ENCODE measurements around the gene EPB41L2.
A peak's percentile ranks its signal among the peaks of the same experiment; 100 is the strongest.

The EPB41L2 gene

DNA sequence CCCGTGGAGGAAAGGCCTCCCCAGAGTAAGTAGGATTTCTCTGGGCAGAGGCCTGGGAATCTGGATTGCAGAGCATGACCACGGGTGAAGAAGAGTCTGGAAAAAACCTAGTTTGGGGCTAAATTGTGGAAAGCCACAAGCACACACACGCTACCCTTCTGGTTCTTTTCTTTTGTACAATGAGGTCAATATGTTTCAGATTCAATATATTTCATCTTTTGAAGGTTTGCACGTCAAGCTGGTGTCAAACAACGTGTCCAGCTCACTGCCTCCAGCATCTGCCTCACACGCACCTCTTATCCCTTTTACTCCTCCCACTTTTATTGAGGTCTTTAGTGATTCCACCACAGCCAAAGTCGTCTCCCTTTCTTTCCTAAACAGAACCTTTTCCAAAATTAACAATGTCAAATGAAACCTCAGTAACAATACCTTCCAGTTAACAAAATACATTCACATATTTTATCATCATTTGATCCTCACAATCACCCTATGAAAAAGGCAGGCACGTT is 773 bp upstream of the EPB41L2 start:
- peak overlapping the region in 19 of 21 experiments; percentile 46 to 88 (median 81) for H3K27ac ChIP-seq
- peak overlapping the region; percentile 68 to 93 (median 84) for H3K4me3 ChIP-seq

DNA sequence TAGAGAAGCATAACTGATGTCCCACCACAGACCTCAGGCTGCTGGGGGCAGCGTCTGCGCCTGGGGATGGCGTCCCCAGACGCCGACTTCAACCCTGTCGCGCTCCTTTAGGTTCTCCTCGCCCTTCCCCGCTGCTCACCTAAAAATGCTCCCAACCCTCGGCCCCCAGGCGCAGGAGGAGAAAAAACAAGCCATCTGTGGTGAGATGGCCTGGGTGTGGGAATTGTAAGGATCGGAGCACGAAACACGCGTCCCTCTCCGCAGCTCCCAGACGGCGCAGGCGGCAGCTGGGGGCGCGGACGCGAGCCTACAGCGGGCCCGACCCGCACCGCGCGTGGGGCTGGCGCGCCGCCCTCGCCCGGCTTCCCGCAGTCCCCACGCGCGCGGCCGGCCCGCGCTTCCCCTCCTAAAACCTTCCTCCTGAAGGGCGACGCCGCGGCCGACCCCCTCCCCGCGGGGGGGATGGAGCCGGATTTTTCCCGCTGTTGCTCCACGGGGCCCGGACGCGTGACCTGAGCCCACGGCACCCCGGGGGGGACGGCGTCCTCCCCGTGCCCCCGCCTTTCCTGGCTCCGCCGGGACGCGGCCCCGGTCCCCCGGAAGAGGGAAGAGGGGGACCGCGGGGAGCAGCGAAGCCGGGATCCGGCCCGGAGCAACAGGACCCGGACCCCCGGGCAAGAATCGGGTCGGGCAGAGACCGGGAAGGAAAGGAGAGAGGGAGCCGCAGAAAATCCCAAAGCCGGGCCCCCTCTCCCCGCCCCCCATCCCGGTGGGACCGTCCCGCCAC is 611 bp downstream of the EPB41L2 start:
- peak overlapping the region; percentile 53 to 88 (median 80) for H3K27ac ChIP-seq
- H3K4me3 ChIP-seq = peak overlapping the region; percentile 68 to 93 (median 84)

DNA sequence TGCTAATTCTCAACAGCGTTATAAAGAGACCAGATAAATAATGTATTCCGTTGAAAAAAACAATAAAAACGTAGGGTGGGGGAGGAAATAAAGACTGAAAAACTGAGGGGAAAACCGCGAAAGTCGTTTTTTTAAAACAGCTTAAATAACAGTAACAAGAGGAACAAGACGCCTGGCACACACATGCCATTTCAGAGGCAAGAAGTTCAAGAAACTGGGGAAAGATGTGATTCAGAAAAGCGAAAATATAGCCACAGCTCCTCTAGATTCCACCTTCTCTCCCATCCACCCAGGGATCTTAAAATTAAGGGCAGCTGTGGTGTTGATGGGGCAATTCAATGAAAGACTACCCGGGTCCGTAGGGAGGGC is 1.3 kb downstream of the EPB41L2 start:
- peak overlapping the region in 17 of 21 experiments; percentile 12 to 88 (median 81) for H3K27ac ChIP-seq

DNA sequence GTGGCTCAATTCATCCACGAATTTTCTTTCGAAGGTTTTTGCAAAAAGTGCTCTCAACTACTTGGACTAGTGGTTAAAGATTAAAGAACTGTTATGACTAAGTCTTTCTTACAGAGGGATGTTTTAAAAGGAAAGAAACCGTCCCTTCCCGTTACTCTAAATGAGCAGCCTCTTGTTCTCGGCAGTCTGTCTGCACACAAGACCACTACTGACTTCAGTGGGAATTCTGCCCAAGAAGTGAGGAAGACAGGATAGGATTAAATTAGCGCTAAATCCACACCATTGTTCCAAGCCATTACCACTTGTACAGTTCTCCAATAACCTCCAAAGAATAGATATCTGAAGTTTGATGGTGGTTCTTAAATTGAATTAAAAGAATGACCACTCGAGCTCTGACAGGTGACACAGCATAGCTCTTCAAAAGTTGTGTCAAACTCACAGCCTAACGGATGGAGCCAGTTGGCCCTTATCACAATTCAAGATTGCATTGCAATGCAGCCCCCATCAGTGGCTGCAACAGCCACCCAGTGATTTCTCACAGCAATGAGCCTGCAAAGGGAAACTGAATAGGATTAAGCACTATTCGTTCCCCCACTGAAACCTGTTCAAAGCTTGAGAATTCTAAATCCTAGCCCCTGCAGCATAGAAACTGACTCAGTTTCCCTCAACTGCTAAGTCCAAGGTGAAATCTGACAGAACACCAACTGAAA is 1.8 kb downstream of the EPB41L2 start:
- Histone ChIP-seq H3K27ac (peak overlapping the region in 8 of 21 experiments; percentile 74 to 88 (median 85)), H3K4me3 (peak overlapping the region in 6 of 7 experiments; percentile 78 to 93 (median 84))

More for the DNA sequence above, 1.3 kb downstream of the EPB41L2 start:
- peak overlapping the region; percentile 68 to 93 (median 84) for H3K4me3 ChIP-seq

DNA sequence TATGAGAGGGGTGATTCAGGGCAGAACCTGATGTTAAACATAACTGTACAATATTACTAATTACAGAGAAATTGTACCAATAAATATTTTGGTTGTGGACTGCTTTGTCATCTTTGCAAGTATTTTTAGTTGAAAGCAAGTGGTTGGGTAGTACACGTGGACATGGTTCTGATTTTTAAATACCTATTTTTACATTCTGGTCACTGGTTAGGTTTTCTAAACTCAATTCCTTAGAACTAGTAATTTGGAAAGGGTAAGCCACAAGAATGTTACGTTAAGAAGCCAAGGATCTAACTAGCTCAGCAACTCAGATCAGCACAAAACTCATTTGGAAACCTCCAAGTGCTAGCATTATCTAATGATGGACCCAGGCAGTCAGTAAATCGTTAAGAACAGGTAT is 2.7 kb downstream of the EPB41L2 start:
- H3K27ac ChIP-seq = peak overlapping the region in 5 of 21 experiments; percentile 19 to 86 (median 46)
- no peak overlapping the region for H3K4me3 ChIP-seq

DNA sequence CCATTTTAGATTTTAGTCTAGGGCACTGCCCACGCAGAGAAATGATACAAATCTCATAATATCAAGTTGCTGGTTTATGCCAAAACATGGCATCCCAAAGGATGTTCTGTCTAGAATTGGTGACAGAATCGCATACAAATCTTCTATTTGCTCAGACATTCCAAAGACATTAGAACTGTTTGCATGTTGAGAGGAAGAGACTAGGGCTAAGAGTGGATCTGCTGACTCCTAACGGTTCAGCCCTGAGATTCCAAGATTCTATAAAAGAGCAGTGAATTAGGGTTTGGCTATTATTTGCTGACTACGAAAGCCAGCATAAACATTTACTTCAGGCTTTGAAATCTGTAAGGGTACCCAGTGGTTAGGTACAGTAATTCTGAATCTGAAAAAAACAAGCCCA is 3.6 kb downstream of the EPB41L2 start:
- Histone ChIP-seq H3K4me3 (no peak overlapping the region), H3K27ac (peak overlapping the region in 3 of 21 experiments; percentile 6 to 50 (median 28))

DNA sequence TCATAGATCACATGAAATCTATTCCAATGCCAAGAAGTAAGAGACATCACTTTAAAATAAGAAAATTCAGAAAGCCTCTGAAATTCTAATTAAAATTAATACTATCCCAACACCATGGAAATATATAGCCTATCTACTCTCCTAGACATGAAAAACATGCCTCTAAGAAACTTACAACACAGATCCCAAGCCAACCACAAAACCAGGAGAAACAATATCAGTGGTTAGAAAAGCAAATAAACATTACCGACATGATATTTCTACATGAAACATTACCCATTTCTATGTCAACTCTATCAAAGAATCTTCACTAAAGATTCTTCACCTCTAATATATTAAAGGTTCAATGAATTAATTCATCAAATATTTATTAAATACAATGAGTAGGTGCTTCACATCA is 4.8 kb downstream of the EPB41L2 start:
- no peak overlapping the region for H3K27ac ChIP-seq
- no peak overlapping the region for H3K4me3 ChIP-seq

DNA sequence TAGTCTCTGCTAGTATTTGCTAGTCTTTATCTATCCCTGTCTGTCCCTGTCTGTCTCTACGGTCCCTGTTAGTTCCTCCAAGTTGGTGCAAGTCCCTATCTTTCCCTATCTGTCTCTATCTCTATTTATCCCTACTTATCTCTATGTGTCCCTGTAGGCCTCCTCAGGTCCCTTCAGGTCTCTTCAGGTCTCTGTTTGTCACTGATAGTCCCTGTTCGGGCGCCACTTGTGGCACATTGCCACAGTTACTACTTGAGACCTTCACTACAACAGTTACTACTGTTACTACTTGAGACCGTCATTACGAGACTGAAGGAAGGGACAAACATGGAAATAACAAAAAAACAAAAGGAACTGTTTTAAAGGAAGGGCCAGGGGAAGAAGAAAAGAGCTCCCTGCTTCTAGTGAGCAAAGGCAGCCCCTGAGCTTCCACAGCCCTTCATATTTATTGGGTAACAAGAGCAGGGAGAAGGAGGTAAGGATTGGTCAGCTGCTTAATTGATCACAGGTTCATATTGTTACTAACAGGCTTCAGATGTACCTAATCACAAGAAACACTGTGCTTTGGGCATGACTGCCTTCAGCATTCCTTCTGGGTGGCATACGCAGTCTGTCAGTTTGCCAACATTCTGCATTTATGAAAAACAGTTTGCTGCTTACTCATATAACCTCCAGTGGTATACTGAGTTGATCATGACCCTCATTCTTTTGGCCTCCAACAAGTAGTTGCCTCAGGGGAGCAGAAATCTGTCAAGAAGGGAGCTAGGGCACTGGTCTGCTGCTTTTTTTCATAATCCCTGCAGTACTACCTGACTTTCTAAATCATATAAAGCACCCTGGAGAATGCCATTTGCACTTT is 8.4 kb downstream of the EPB41L2 start:
- Histone ChIP-seq H3K4me3 (no peak overlapping the region), H3K27ac (no peak overlapping the region)

DNA sequence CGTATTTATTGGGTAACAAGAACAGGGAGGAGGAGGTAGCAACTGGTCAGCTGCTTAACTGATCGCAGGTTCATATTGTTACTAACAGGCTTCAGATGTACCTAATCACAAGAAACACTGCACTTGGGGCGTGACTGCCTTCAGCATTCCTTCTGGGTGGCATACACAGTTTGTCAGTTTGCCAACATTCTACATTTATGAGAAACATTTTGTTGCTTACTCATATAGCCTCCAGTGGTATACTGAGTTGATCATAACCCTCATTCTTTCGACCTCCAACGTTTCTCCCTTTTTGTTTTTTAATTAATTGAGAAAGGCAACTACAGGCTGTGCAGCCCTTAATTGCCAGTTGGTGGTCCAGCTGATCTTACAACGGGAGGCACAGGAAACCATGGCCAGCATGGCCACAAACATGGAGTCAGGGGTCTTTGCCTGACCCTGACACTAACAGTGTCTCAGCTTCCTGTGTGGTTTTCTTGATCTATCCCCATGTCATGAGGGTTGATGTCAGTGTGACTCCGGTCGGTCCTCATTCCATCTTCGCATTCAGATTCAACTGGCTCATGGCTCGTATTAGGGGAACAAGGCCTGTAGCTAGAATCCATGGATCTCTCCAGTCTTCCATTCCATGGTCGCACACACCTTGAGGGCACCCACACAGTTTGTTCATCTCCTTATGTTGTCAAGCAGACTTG is 9.4 kb downstream of the EPB41L2 start:
- Histone ChIP-seq H3K27ac (no peak overlapping the region), H3K4me3 (no peak overlapping the region)

DNA sequence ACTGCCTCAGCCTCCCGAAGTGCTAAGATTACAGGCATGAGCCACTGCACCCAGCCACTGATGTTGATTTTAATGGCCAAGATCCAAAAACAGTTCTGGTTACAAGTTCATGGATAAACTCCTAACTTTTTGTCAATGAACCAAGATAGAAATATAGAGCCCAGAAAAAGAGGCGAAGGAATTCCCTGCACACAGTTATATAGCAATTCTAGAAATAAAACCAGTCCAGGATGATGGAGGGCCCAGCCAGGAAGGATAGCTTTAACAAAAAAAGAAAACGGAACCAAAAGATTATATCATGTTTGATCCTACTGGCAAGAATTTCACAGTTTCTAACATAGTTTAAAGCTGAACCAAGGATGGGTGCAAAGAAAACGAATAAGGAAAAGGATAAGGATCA is 10.9 kb downstream of the EPB41L2 start:
- Histone ChIP-seq H3K4me3 (no peak overlapping the region), H3K27ac (no peak overlapping the region)

DNA sequence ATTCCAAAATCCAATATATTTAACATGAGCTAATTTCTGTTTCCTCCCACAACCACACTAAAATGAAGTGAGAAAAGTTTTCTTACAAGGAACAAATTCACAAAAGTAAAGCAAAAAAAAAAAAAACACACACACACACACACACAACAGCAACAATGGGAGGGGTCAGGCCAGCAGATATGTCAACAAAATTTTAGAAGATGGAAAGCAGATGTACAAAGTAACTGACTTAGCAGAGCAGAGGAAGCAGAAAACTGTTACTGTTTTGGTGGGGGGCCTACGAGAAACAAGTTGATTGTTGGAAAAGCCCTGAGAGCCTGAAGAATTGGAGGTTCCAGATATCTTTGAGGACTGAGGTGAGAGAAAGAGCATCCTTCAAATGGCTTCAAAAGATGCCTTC is 11.7 kb downstream of the EPB41L2 start:
- Histone ChIP-seq H3K4me3 (no peak overlapping the region), H3K27ac (no peak overlapping the region)

DNA sequence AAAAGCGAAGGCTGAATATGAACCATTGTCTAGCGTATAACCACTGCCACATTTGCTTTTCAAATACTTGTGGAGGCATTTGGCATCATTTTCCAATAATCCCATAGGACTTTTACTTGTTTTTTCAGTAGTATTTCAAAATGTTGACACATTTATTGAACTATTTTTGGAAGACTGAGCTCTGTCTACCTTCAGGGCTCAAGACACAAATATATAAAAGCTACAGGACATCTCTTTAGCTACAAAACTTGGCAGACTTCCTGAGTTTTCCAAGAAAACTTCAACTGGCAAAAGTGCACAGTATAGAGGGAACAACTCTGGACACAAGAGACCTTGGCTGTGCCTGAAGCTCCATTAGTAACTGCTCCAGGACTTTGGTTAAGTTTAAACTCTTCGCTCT is 13.4 kb downstream of the EPB41L2 start:
- Histone ChIP-seq H3K27ac (no peak overlapping the region), H3K4me3 (no peak overlapping the region)

DNA sequence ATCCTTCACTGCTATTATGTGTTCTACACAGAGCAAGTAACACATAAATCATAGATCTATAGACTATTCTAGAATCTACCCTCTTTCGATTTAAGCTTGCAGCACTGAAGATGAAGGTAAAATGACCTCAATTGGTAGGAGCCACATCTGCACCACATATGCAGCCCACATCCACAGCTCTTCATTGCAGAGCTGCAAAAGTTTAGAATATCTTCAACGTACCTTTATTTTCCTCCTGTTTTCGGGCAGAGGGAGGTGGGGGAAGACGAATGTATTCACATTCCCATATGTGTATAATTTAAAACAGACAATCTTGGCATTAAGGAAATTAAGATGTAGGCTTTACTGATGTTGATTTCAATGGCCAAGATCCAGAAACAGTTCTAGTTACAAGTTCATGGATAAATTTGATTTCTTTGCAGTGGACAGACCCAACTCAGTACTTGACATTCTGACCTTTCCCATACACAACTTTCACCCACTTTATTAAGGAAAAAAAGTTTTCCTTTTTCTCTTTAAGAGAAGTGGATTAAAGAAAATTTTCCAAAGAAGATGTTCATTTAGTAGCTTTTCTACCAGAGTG is 14.0 kb downstream of the EPB41L2 start:
- Histone ChIP-seq H3K4me3 (no peak overlapping the region), H3K27ac (no peak overlapping the region)

DNA sequence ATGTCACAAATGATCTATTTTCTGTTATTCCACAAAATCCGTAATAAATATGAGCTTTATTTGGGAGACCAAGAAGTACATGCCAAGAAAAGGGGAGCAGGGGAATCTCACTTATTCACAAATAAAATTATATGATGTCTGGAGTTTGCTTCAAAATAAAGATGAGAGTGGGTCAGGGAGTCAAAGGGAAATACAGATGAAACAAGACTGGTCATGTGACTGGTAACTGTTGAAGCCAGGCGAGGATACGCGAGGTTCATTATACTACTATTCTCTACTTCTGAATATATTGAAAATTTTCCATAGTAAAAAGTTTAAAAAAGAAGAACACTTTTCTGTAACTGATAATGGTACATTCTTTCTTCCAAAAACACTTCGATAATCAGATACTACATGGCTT is 14.6 kb downstream of the EPB41L2 start:
- no peak overlapping the region for H3K4me3 ChIP-seq
- no peak overlapping the region for H3K27ac ChIP-seq

DNA sequence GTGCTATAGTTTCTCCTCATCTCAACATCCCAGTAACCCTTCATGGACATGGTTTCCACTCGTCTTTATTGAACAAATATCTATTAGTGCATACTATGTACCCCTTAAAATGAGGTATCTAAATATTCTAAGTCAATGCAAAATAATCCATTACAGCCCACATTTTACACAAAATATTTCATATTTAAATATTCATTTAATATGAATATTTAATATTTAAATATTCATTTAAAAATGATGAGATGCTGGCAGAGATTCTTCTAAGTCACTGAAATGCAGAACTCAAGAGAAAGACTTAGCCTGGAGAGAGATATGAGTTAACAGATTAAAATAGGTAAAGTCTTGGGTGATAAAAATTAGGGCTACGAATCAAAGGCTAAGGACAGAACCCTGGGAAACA is 17.9 kb downstream of the EPB41L2 start:
- Histone ChIP-seq H3K4me3 (no peak overlapping the region), H3K27ac (no peak overlapping the region)

DNA sequence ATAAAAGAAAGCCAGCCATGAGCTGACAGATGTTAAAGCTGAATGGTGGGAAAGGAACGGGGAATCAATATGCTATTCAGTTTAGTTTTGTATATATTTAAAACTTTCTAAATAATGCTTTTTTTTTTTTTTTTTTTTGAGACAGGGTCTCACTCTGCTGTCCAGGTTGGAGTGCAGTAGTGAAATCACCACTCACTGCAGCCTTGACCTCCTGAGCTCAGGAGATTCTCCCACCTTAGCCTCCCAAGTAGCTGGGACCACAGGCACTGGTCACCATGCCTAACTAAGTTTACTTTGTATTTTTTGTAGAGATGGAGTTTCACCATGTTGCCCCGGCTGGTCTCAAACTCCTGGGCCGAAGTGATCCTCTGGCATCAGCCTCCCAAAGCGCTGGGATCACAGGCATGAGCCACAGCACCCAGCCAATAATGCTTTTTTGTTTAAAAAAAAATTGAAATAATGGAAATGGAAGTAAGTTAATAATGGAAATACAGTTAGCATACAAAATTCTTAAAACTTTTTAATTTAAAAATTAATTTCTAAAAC is 19.1 kb downstream of the EPB41L2 start:
- no peak overlapping the region for H3K27ac ChIP-seq
- H3K4me3 ChIP-seq = no peak overlapping the region

DNA sequence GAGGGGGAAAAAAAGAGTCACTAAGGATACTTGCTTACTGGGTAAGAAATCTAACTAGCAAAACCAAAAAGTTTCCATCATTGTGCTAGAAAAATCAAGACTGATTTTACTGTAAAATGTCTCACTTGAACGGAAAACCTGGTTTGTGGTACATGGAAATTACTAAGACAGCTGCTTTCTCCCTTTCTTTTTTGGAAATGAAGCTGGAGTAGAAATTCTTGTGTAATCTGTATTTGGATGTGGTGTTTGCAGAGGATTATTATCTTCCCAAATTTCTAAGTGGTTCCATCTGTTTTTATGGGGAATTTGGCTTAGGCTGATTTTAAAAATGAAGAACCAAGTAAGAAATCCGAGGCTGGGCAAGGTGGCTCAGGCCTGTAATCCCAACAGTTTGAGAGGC is 20.4 kb downstream of the EPB41L2 start:
- no peak overlapping the region for H3K4me3 ChIP-seq
- peak overlapping the region in 4 of 21 experiments; percentile 6 to 29 (median 20) for H3K27ac ChIP-seq

DNA sequence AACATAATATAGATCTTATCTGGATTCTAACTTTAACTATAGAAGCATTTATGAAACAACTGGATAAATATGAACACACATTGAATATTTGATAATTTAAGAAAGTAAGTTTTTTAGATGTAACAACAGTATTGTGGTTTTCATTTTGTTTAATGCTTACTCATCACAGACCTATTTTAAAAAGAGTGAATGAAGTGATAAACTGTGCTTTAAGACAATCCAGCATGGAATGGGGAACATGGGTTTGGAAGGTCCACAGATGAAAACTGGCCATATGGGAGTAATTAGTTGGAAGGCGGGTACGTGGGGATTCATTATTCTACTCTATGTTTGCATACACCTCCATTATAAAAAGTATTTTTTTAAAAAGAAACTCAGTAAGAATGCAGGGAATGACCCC is 21.2 kb downstream of the EPB41L2 start:
- Histone ChIP-seq H3K27ac (peak overlapping the region in 3 of 21 experiments; percentile 6 to 23 (median 6)), H3K4me3 (no peak overlapping the region)

DNA sequence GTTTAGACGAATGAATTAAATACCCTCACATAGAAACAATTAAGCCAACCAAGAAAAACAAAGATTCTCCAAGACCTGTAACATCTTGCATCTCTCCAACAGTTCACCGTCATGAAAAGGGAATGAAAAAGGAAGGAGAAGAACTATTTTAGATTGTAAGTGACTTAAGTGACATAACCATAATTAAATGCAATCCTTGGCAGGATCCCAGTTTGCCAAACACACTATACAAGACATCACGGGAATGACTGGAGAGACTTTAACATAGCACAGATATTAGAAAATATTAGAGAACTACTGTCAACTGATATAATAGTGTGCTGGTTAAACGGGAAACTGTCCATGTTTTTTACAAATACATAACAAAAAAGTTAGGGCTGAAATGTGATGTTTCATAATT is 22.2 kb downstream of the EPB41L2 start:
- Histone ChIP-seq H3K4me3 (no peak overlapping the region), H3K27ac (no peak overlapping the region)
